Mesenchymal stem cell (in vitro differentiated cells and primary cell): ENCODE results near the gene AMPD2.

Experiments
- DNase-seq: peaks from one replicate; pipeline ENCODE4 v3.0.0-alpha.2; 2013
- H2AFZ ChIP-seq: one replicate; pipeline ENCODE4 v1.6.1; 2013; ENCODE audit warnings: low read depth, mild to moderate bottlenecking, control low read depth, inconsistent platforms, low read length, moderate library complexity
- H2AK5ac ChIP-seq: 2 replicates; pipeline ENCODE4 v1.6.1; 2013; ENCODE audit warnings: low read length, moderate library complexity, mild to moderate bottlenecking, inconsistent platforms; ENCODE audit not compliant: severe bottlenecking
- H2BK120ac ChIP-seq: one replicate; pipeline ENCODE4 v1.6.1; 2013; ENCODE audit warnings: low read depth, mild to moderate bottlenecking, inconsistent platforms, low read length, moderate library complexity
- H2BK12ac ChIP-seq, 2 experiments: one replicate each; pipeline ENCODE4 v1.6.1; 2013; ENCODE audit warnings: inconsistent platforms in 2 of 2, low read length in 2 of 2, mild to moderate bottlenecking in 2 of 2, moderate library complexity in 2 of 2, control low read depth in 1 of 2
- H2BK15ac ChIP-seq: one replicate; pipeline ENCODE4 v1.6.1; 2013; ENCODE audit warnings: mild to moderate bottlenecking, low read depth, inconsistent platforms; ENCODE audit not compliant: poor library complexity, severe bottlenecking
- H2BK5ac ChIP-seq: 2 replicates; pipeline ENCODE4 v1.6.1; 2013; ENCODE audit warnings: low read depth, mild to moderate bottlenecking, low read length, control low read depth, inconsistent platforms; ENCODE audit not compliant: poor library complexity, severe bottlenecking
- H3K14ac ChIP-seq, 2 experiments: one replicate each; pipeline ENCODE4 v1.6.1; 2013; ENCODE audit warnings: inconsistent platforms in 2 of 2, low read length in 2 of 2, control low read depth in 1 of 2, mild to moderate bottlenecking in 1 of 2, moderate library complexity in 1 of 2
- H3K18ac ChIP-seq, 2 experiments: one replicate each; pipeline ENCODE4 v1.6.1; 2013; ENCODE audit warnings: inconsistent platforms in 2 of 2, low read length in 2 of 2, control low read depth in 1 of 2, low read depth in 1 of 2, mild to moderate bottlenecking in 1 of 2
- H3K23ac ChIP-seq, 2 experiments: one replicate each; pipeline ENCODE4 v1.6.1; 2013; ENCODE audit warnings: inconsistent platforms in 2 of 2, low read length in 2 of 2, mild to moderate bottlenecking in 2 of 2, moderate library complexity in 2 of 2, control low read depth in 1 of 2
- H3K27ac ChIP-seq: 2 replicates; pipeline ENCODE4 v1.5.1; 2013; ENCODE audit warnings: mild to moderate bottlenecking, moderate library complexity, low read length, control low read depth, inconsistent platforms; ENCODE audit not compliant: poor library complexity, severe bottlenecking
- H3K27me3 ChIP-seq, 2 experiments: 2 replicates each; pipeline versions ENCODE4 v1.6.1 to v1.7.0; 2013; ENCODE audit warnings: low read length in 2 of 2, mild to moderate bottlenecking in 2 of 2, moderate library complexity in 2 of 2, control low read depth in 1 of 2, inconsistent platforms in 1 of 2; ENCODE audit not compliant: control insufficient read depth in 1 of 2, insufficient read depth in 1 of 2
- H3K36me3 ChIP-seq, 2 experiments: 2 replicates each; pipeline versions ENCODE4 v1.6.1 to v1.7.0; 2013; ENCODE audit warnings: low read length in 2 of 2, control low read depth in 1 of 2, inconsistent platforms in 1 of 2, low read depth in 1 of 2, mild to moderate bottlenecking in 1 of 2; ENCODE audit not compliant: insufficient read depth in 2 of 2, control insufficient read depth in 1 of 2
- H3K4ac ChIP-seq, 2 experiments: one replicate each; pipeline ENCODE4 v1.6.1; 2013; ENCODE audit warnings: inconsistent platforms in 2 of 2, low read length in 2 of 2, mild to moderate bottlenecking in 2 of 2, moderate library complexity in 2 of 2, control low read depth in 1 of 2, low read depth in 1 of 2
- H3K4me1 ChIP-seq: 2 replicates; pipeline ENCODE4 v1.6.1; 2013; ENCODE audit warnings: low read depth, low read length, control low read depth; ENCODE audit not compliant: control insufficient read depth, insufficient read depth
- H3K4me2 ChIP-seq: 2 replicates; pipeline ENCODE4 v1.6.1; 2013; ENCODE audit warnings: low read length, mild to moderate bottlenecking, inconsistent platforms; ENCODE audit not compliant: poor library complexity, severe bottlenecking
- H3K4me3 ChIP-seq, 2 experiments: 2 replicates each; pipeline versions ENCODE4 v1.5.1 to v1.7.0; 2013; ENCODE audit warnings: low read length in 2 of 2, mild to moderate bottlenecking in 2 of 2, control low read depth in 1 of 2, low read depth in 1 of 2; ENCODE audit not compliant: insufficient read depth in 1 of 2
- H3K79me1 ChIP-seq: replicated peaks from 2 replicates; pipeline ENCODE4 v1.6.1; 2013; ENCODE audit warnings: mild to moderate bottlenecking, control low read depth, low read length, inconsistent platforms; ENCODE audit not compliant: poor library complexity, severe bottlenecking
- H3K9ac ChIP-seq: 2 replicates; pipeline ENCODE4 v1.7.0; 2013; ENCODE audit warnings: mild to moderate bottlenecking, low read length, moderate library complexity
- H3K9me3 ChIP-seq: 2 replicates; pipeline ENCODE4 v1.7.0; 2013; ENCODE audit warnings: mild to moderate bottlenecking, low read length; ENCODE audit not compliant: control insufficient read depth
- H4K8ac ChIP-seq: one replicate; pipeline ENCODE4 v1.6.1; 2013; ENCODE audit warnings: inconsistent platforms, mild to moderate bottlenecking, low read length, moderate library complexity
- H4K91ac ChIP-seq: one replicate; pipeline ENCODE4 v1.6.1; 2013; ENCODE audit warnings: mild to moderate bottlenecking, low read length, inconsistent platforms
- WGBS: methylation state at CpG from one replicate; pipeline ENCODE4 v1.1.7; 2013; ENCODE audit warnings: mixed read lengths; 5-methylcytosine and 5-hydroxymethylcytosine counted together

The AMPD2 gene

DNA sequence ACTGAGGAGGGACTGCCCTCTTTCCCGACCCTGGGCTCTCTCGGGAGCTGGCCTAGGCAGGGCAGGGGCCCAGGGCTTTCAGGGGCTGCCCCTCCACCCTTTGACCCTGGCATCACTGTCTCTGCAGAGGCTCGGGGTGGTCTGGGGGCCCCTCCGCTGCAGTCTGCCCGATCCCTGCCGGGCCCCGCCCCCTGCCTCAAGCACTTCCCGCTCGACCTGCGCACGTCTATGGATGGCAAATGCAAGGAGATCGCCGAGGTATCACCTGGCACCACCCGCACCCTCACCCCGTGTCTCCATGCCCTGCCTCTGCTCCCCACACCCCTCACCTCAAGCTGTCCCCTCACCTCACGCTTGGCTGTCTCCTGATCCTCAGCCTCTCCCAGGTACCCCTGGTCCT lies 5.5 kb downstream of the AMPD2 start:
- no peak overlapping the region for H4K8ac ChIP-seq
- no peak overlapping the region for H3K14ac ChIP-seq
- H3K4ac ChIP-seq, result no peak overlapping the region
- H3K27ac ChIP-seq, result no peak overlapping the region
- peaks cover 14% of the 10 kb centered on the region for H3K79me1 ChIP-seq
- peaks cover 43 to 68% of the 10 kb centered on the region in 2 experiments for H3K36me3 ChIP-seq
- no peak overlapping the region for H3K4me3 ChIP-seq
- DNase-seq, result no peak
- H2BK5ac ChIP-seq, result no peak overlapping the region
- no peaks in the 10 kb centered on the region for H3K27me3 ChIP-seq
- H2BK12ac ChIP-seq, result no peak overlapping the region
- WGBS, result 91% methylated on average over 16 of the region's 16 CpGs
- H2AK5ac ChIP-seq, result no peak overlapping the region
- H2BK120ac ChIP-seq, result no peak overlapping the region
- no peak overlapping the region for H3K9ac ChIP-seq
- H3K18ac ChIP-seq, result no peak overlapping the region
- H4K91ac ChIP-seq, result no peak overlapping the region
- H3K9me3 ChIP-seq, result no peaks in the 10 kb centered on the region
- H3K4me2 ChIP-seq, result no peak overlapping the region
- H3K23ac ChIP-seq, result no peak overlapping the region
- H2AFZ ChIP-seq, result no peak overlapping the region
- no peak overlapping the region for H2BK15ac ChIP-seq
- H3K4me1 ChIP-seq, result peaks cover 71% of the 10 kb centered on the region

DNA sequence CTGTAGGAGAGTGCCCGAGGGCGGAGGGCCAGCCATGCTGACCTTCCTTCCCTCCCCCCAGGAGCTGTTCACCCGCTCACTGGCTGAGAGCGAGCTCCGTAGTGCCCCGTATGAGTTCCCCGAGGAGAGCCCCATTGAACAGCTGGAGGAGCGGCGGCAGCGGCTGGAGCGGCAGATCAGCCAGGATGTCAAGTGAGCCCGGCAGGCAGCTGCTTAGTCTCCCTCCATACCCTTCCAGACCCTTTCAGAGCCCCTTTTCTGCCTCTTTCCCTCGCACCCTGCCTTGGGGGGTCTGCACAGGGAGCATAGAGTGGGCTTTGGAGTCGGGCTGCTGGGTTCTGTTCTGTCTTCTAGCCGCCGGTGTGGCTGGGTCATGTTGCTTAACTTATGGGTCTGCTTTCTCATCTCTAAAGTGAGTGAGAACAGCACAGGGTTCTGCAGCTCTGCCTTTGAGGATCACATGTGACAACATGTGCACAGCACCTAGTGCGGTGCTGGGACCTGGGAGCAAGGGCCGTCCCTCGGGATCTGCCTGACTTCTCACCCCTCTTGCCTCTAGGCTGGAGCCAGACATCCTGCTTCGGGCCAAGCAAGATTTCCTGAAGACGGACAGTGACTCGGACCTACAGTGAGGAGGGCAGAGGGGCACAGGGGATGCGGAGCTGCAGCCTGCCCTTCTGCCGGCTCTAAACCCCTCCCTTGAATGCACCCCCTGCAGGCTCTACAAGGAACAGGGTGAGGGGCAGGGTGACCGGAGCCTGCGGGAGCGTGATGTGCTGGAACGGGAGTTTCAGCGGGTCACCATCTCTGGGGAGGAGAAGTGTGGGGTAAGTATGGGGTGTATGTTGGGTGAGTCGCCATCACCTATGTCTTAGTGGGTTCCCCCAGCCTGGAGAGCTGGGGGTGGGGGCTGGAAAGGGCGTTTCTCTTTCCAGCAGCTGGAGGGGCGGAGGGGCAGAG lies 6.2 kb downstream of the AMPD2 start:
- Histone ChIP-seq H3K9me3 (no peaks in the 10 kb centered on the region), H3K4ac (no peak overlapping the region), H3K27me3 (no peaks in the 10 kb centered on the region), H2AK5ac (no peak overlapping the region), H2AFZ (no peak overlapping the region), H4K8ac (no peak overlapping the region), H2BK120ac (no peak overlapping the region), H3K4me1 (peaks cover 74% of the 10 kb centered on the region), H3K14ac (no peak overlapping the region), H3K9ac (no peak overlapping the region), H3K4me3 (no peak overlapping the region), H3K79me1 (peaks cover 19% of the 10 kb centered on the region), H2BK15ac (no peak overlapping the region), H4K91ac (no peak overlapping the region), H2BK5ac (no peak overlapping the region), H3K18ac (no peak overlapping the region), H2BK12ac (no peak overlapping the region), H3K36me3 (peaks cover 47 to 75% of the 10 kb centered on the region in 2 experiments), H3K23ac (no peak overlapping the region), H3K4me2 (no peak overlapping the region), H3K27ac (no peak overlapping the region)
- WGBS, result 90% methylated on average over 29 of the region's 32 CpGs
- no peak for DNase-seq

DNA sequence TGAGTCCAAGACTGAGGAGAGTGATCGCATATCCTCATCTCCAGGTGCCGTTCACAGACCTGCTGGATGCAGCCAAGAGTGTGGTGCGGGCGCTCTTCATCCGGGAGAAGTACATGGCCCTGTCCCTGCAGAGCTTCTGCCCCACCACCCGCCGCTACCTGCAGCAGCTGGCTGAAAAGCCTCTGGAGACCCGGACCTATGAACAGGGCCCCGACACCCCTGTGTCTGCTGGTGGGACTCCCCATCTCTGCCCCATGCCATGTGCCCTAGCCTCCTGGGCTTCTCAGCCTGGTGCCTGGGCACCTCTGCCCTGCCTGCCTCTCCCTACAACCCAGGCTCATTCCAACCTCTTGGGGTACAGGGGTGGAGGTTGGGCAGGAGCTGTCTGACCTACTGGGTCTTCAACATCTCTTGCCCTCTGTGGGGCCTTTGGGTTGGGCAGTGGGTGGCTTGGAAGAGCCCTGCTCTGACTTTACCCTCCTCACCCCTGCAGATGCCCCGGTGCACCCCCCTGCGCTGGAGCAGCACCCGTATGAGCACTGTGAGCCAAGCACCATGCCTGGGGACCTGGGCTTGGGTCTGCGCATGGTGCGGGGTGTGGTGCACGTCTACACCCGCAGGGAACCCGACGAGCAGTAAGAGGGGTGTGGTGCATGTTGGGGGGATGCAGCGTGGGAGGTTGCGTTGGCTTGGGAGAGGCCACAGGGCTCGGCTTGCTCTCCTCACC lies 7.2 kb downstream of the AMPD2 start:
- Histone ChIP-seq H2BK120ac (no peak overlapping the region), H3K23ac (no peak overlapping the region), H3K27me3 (no peaks in the 10 kb centered on the region), H2AFZ (no peak overlapping the region), H3K4me2 (no peak overlapping the region), H3K4ac (no peak overlapping the region), H3K14ac (no peak overlapping the region), H4K91ac (no peak overlapping the region), H3K27ac (no peak overlapping the region), H3K9me3 (no peaks in the 10 kb centered on the region), H3K18ac (no peak overlapping the region), H4K8ac (no peak overlapping the region), H2BK15ac (no peak overlapping the region), H3K36me3 (peaks cover 57 to 80% of the 10 kb centered on the region in 2 experiments), H2BK12ac (no peak overlapping the region), H2BK5ac (no peak overlapping the region), H3K9ac (no peak overlapping the region), H3K4me3 (no peak overlapping the region), H3K79me1 (peaks cover 27% of the 10 kb centered on the region), H3K4me1 (peaks cover 68% of the 10 kb centered on the region), H2AK5ac (no peak overlapping the region)
- 96% methylated on average over 20 of the region's 21 CpGs for WGBS
- no peak for DNase-seq
